Neural progenitor cell (in vitro differentiated cells): Measurements from ENCODE around the gene UBE2C. TPM values are rescaled to one million over a fixed set of nuclear protein-coding genes. Genes with fewer than 3 reads are reported as not detected.
A peak's percentile ranks its signal among the peaks of the same experiment; 100 is the strongest.

Experiments used
- DNase-seq: peaks from one replicate; pipeline ENCODE4 v3.0.0-alpha.2; 2016; ENCODE audit warnings: low spot score
- H2AFZ ChIP-seq: fragments of 200-600 bp; sonication (generic); replicated peaks from 2 replicates; pipeline ENCODE4 v1.6.1; 2016; ENCODE audit warnings: antibody characterized with exemption
- H3F3A ChIP-seq: fragments of 200-600 bp; sonication (generic); 2 replicates; pipeline ENCODE4 v1.6.1; 2016; ENCODE audit warnings: antibody characterized with exemption, low read depth
- H3K27ac ChIP-seq: fragments of 200-600 bp; sonication (generic); 2 replicates; pipeline ENCODE4 v1.5.1; 2016; ENCODE audit warnings: mild to moderate bottlenecking
- H3K27me3 ChIP-seq: fragments of 200-600 bp; sonication (generic); 2 replicates; pipeline ENCODE4 v1.6.1; 2016; ENCODE audit warnings: mild to moderate bottlenecking, moderate library complexity
- H3K36me3 ChIP-seq: fragments of 200-600 bp; sonication (generic); 2 replicates; pipeline ENCODE4 v1.5.1; 2016
- H3K4me1 ChIP-seq: fragments of 200-600 bp; sonication (generic); 2 replicates; pipeline ENCODE4 v1.6.1; 2016; ENCODE audit warnings: mixed run types
- H3K4me2 ChIP-seq: fragments of 200-600 bp; sonication (generic); 2 replicates; pipeline ENCODE4 v1.6.1; 2016
- H3K4me3 ChIP-seq: fragments of 200-600 bp; sonication (generic); 2 replicates; pipeline ENCODE4 v1.5.1; 2016
- H3K79me2 ChIP-seq: fragments of 200-600 bp; sonication (generic); 2 replicates; pipeline ENCODE4 v1.6.1; 2016; ENCODE audit warnings: low read depth
- H3K9ac ChIP-seq: fragments of 200-600 bp; sonication (generic); 2 replicates; pipeline ENCODE4 v1.6.1; 2016
- H3K9me3 ChIP-seq: fragments of 200-600 bp; sonication (generic); 2 replicates; pipeline ENCODE4 v1.5.1; 2016; ENCODE audit warnings: low read depth
- H4K20me1 ChIP-seq: fragments of 200-600 bp; sonication (generic); 2 replicates; pipeline ENCODE4 v1.6.1; 2016; ENCODE audit warnings: low read depth
- H3K27ac Mint-ChIP-seq: 3 replicates; pipeline ENCODE4 v1.8.0; 2021; ENCODE audit warnings: mixed read lengths
- H3K27me3 Mint-ChIP-seq: 2 replicates; pipeline ENCODE4 v1.8.0; 2022; ENCODE audit warnings: low read depth, mild to moderate bottlenecking, inconsistent platforms, moderate library complexity, mixed read lengths; ENCODE audit not compliant: insufficient read depth
- H3K36me3 Mint-ChIP-seq: 3 replicates; pipeline ENCODE4 v1.8.0; 2021; ENCODE audit warnings: mixed read lengths
- H3K4me1 Mint-ChIP-seq: 3 replicates; pipeline ENCODE4 v1.8.0; 2021; ENCODE audit warnings: mixed read lengths
- H3K4me3 Mint-ChIP-seq: 3 replicates; pipeline ENCODE4 v1.8.0; 2021; ENCODE audit warnings: mild to moderate bottlenecking, moderate library complexity, mixed read lengths
- H3K9me3 Mint-ChIP-seq: 3 replicates; pipeline ENCODE4 v1.8.0; 2020; ENCODE audit warnings: mixed read lengths
- CTCF ChIP-seq: fragments of 200-600 bp; sonication (generic); IDR thresholded peaks from 2 replicates; pipeline ENCODE4 v1.5.1; 2017; ENCODE audit warnings: antibody characterized with exemption, mild to moderate bottlenecking
- EZH2 ChIP-seq: fragments of 200-600 bp; sonication (generic); IDR thresholded peaks from 2 replicates; pipeline ENCODE4 v1.6.1; 2017; ENCODE audit warnings: antibody characterized with exemption, mild to moderate bottlenecking, moderate library complexity
- EZH2phosphoT487 ChIP-seq: fragments of 200-600 bp; sonication (generic); IDR thresholded peaks from 2 replicates; pipeline ENCODE4 v1.6.1; 2017; ENCODE audit warnings: antibody characterized with exemption
- total RNA-seq: library from RNA; depleted of rRNA; stranded (reverse); fragments of >200 nt; gene quantifications from 2 replicates; pipeline ENCODE4 v1.2.3, GENCODE V29; 2015; ENCODE audit warnings: low replicate concordance

Gene UBE2C
- total RNA-seq, 1 donor from 2014 or later, result 325 TPM

GRCh38 chr20:45845452-45845851, 33.0 kb downstream of the UBE2C start:
- Mint-ChIP-seq H3K9me3 (no peaks in the 10 kb centered on the region), H3K27ac (no peak overlapping the region), H3K4me1 (no peaks in the 10 kb centered on the region), H3K4me3 (no peak overlapping the region), H3K27me3 (no peaks in the 10 kb centered on the region), H3K36me3 (peaks cover 7% of the 10 kb centered on the region)
- Histone ChIP-seq H3K36me3 (no peaks in the 10 kb centered on the region), H3K4me1 (no peaks in the 10 kb centered on the region), H3F3A (no peaks in the 10 kb centered on the region), H3K4me2 (no peak overlapping the region), H3K9ac (no peak overlapping the region), H3K27ac (no peak overlapping the region), H2AFZ (no peak overlapping the region), H3K79me2 (no peaks in the 10 kb centered on the region), H3K4me3 (no peak overlapping the region), H4K20me1 (no peaks in the 10 kb centered on the region), H3K9me3 (no peaks in the 10 kb centered on the region), H3K27me3 (no peaks in the 10 kb centered on the region)
- no peak for DNase-seq
- TF ChIP-seq EZH2 (no peak), EZH2phosphoT487 (no peak), CTCF (no peak)

GRCh38 chr20:45848421-45848820, 36.0 kb downstream of the UBE2C start:
- no peak overlapping the region for H3K4me3 ChIP-seq
- H3K36me3 Mint-ChIP-seq, result peaks cover 4% of the 10 kb centered on the region
- H3K9me3 Mint-ChIP-seq, result no peaks in the 10 kb centered on the region
- no peak overlapping the region for H3K27ac Mint-ChIP-seq
- no peaks in the 10 kb centered on the region for H3F3A ChIP-seq
- H3K9ac ChIP-seq, result peak overlapping the region; percentile 37
- H2AFZ ChIP-seq, result no peak overlapping the region
- DNase-seq, result no peak
- no peaks in the 10 kb centered on the region for H3K27me3 Mint-ChIP-seq
- no peaks in the 10 kb centered on the region for H4K20me1 ChIP-seq
- H3K79me2 ChIP-seq, result no peaks in the 10 kb centered on the region
- H3K4me1 Mint-ChIP-seq, result no peaks in the 10 kb centered on the region
- no peaks in the 10 kb centered on the region for H3K27me3 ChIP-seq
- no peak for TF ChIP-seq EZH2
- no peak for TF ChIP-seq EZH2phosphoT487
- no peak for TF ChIP-seq CTCF
- H3K36me3 ChIP-seq, result no peaks in the 10 kb centered on the region
- no peaks in the 10 kb centered on the region for H3K4me1 ChIP-seq
- no peak overlapping the region for H3K27ac ChIP-seq
- no peak overlapping the region for H3K4me3 Mint-ChIP-seq
- H3K9me3 ChIP-seq, result no peaks in the 10 kb centered on the region
- H3K4me2 ChIP-seq, result no peak overlapping the region

- no peaks in the 10 kb centered on the region for H4K20me1 ChIP-seq
- H3K79me2 ChIP-seq, result no peaks in the 10 kb centered on the region
- H3F3A ChIP-seq, result no peaks in the 10 kb centered on the region
- no peak overlapping the region for H3K4me3 Mint-ChIP-seq
- H3K36me3 Mint-ChIP-seq, result peaks cover 3% of the 10 kb centered on the region
- no peak overlapping the region for H3K4me2 ChIP-seq
- no peaks in the 10 kb centered on the region for H3K9me3 ChIP-seq
- no peak overlapping the region for H3K27ac ChIP-seq
- no peak overlapping the region for H3K27ac Mint-ChIP-seq
- TF ChIP-seq EZH2phosphoT487, result no peak
- TF ChIP-seq EZH2, result no peak
- no peak for TF ChIP-seq CTCF
- no peaks in the 10 kb centered on the region for H3K4me1 Mint-ChIP-seq
- no peaks in the 10 kb centered on the region for H3K27me3 Mint-ChIP-seq
- no peaks in the 10 kb centered on the region for H3K4me1 ChIP-seq
- H3K36me3 ChIP-seq, result no peaks in the 10 kb centered on the region
- H3K9ac ChIP-seq, result peak overlapping the region; percentile 37
- H3K4me3 ChIP-seq, result no peak overlapping the region
- no peak for DNase-seq
- H2AFZ ChIP-seq, result no peak overlapping the region
- no peaks in the 10 kb centered on the region for H3K9me3 Mint-ChIP-seq
- H3K27me3 ChIP-seq, result no peaks in the 10 kb centered on the region
Observed at GRCh38 chr20:45848969-45849582, 36.6 kb downstream of the UBE2C start.
